ENCODE results near the gene CLCN1. TPM values are rescaled to one million over a fixed set of nuclear protein-coding genes. Genes with fewer than 3 reads are reported as not detected.

The CLCN1 gene
- total RNA-seq, 2 experiments from 2014 or later: not detected

DNA sequence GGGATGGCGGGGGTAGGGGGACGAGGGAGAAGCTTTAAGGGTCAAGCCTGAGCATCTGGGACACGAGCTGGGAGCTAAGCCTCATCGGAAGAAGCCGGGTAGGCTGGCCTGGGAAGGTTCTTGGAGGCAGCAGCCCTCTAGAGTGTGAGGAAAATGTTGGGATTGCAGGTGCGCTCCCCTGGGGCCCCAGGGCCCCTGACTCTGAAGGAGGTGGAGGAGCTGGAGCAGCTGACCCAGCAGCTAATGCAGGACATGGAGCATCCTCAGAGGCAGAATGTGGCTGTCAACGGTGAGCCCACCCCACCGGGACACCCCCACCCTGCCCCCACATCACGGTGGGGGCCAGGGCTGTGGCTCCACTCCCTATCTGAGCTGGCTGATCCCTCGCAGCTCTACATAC lies 72.1 kb downstream of the CLCN1 start:
- no peak overlapping the region for H3K27ac ChIP-seq (ENCODE audit: low read depth, low read length, poor library complexity, severe bottlenecking)
- no peaks in the 10 kb centered on the region for H3K9me2 ChIP-seq (ENCODE audit: insufficient read depth, low read length)
- no peak overlapping the region for H2AFZ ChIP-seq (ENCODE audit: low read length)
- intact Hi-C loops (cut with micrococcal nuclease; ENCODE audit: unreplicated experiment): no loop called here
- H3K79me2 ChIP-seq (ENCODE audit: insufficient read depth, low read depth, low read length): no peaks in the 10 kb centered on the region
- ChIA-PET CTCF (ENCODE audit: unreplicated experiment) (interaction anchor here (0.5 kb wide), 1 partner anchor 519 kb away, joined by 3 read pairs; no protein-coding TSS in a partner anchor), POLR2A (no interaction called here)
- DNase-seq (ENCODE audit: low spot score): no peak
- TF ChIP-seq, protein P1, sequence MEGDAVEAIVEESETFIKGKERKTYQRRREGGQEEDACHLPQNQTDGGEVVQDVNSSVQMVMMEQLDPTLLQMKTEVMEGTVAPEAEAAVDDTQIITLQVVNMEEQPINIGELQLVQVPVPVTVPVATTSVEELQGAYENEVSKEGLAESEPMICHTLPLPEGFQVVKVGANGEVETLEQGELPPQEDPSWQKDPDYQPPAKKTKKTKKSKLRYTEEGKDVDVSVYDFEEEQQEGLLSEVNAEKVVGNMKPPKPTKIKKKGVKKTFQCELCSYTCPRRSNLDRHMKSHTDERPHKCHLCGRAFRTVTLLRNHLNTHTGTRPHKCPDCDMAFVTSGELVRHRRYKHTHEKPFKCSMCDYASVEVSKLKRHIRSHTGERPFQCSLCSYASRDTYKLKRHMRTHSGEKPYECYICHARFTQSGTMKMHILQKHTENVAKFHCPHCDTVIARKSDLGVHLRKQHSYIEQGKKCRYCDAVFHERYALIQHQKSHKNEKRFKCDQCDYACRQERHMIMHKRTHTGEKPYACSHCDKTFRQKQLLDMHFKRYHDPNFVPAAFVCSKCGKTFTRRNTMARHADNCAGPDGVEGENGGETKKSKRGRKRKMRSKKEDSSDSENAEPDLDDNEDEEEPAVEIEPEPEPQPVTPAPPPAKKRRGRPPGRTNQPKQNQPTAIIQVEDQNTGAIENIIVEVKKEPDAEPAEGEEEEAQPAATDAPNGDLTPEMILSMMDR (conservative IDR thresholded peaks at IDR 0.05; ENCODE audit: low read length): no peak
- TF ChIP-seq EZH2phosphoT487 (IDR thresholded peaks at IDR 0.05; ENCODE audit: borderline replicate concordance, low read depth, low read length): no peak
- no peaks in the 10 kb centered on the region for H3K4me1 ChIP-seq (ENCODE audit: insufficient read depth, low read length, poor library complexity, severe bottlenecking)
- H3K4me2 ChIP-seq (ENCODE audit: low read length): no peak overlapping the region
- no peaks in the 10 kb centered on the region for H3K9me3 ChIP-seq (ENCODE audit: low read length)
- H4K20me1 ChIP-seq (ENCODE audit: insufficient read depth, low read length): no peaks in the 10 kb centered on the region
- no peak overlapping the region for H3K4me3 ChIP-seq (ENCODE audit: low read depth, low read length, poor library complexity, severe bottlenecking)
- no TSS peak for BruUV-seq (replicated peaks)
- no peaks in the 10 kb centered on the region for H3K36me3 ChIP-seq (ENCODE audit: insufficient read depth, low read length)

DNA sequence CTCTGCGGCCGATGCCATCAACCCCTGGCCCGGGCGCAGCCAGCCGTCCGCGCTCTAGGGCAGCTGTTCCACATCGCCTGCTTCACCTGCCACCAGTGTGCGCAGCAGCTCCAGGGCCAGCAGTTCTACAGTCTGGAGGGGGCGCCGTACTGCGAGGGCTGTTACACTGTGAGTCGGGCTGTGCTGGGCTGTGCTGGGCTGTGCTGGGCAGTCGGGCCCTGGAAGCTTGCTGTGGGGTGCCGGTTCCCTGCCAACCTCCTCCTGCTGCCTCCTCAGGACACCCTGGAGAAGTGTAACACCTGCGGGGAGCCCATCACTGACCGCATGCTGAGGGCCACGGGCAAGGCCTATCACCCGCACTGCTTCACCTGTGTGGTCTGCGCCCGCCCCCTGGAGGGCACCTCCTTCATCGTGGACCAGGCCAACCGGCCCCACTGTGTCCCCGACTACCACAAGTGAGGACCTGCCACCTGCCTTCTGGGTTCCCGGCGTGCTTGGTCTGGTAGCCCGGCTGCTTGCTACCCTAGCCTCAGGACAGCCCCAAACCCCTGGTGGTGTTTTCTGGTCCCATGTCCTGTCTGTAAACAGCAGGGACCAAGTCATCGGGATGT lies 72.7 kb downstream of the CLCN1 start:
- intact Hi-C loops (cut with micrococcal nuclease; ENCODE audit: unreplicated experiment): no loop called here
- CTCF ChIA-PET (ENCODE audit: unreplicated experiment): no interaction called here
- no peak overlapping the region for H2AFZ ChIP-seq (ENCODE audit: low read length)
- DNase-seq (ENCODE audit: low spot score): no peak
- no peak overlapping the region for H3K27ac ChIP-seq (ENCODE audit: low read depth, low read length, poor library complexity, severe bottlenecking)
- BruUV-seq (replicated peaks): no TSS peak
- H3K4me3 ChIP-seq (ENCODE audit: low read depth, low read length, poor library complexity, severe bottlenecking): no peak overlapping the region
- TF ChIP-seq EZH2phosphoT487 (IDR thresholded peaks at IDR 0.05; ENCODE audit: borderline replicate concordance, low read depth, low read length): no peak
- TF ChIP-seq, protein P1 (conservative IDR thresholded peaks at IDR 0.05; ENCODE audit: low read length): no peak
- POLR2A ChIA-PET: no interaction called here
- H3K79me2 ChIP-seq (ENCODE audit: insufficient read depth, low read depth, low read length): no peaks in the 10 kb centered on the region
- no peaks in the 10 kb centered on the region for H4K20me1 ChIP-seq (ENCODE audit: insufficient read depth, low read length)
- H3K4me1 ChIP-seq (ENCODE audit: insufficient read depth, low read length, poor library complexity, severe bottlenecking): no peaks in the 10 kb centered on the region
- H3K36me3 ChIP-seq (ENCODE audit: insufficient read depth, low read length): no peaks in the 10 kb centered on the region
- H3K9me2 ChIP-seq (ENCODE audit: insufficient read depth, low read length): no peaks in the 10 kb centered on the region
- H3K4me2 ChIP-seq (ENCODE audit: low read length): no peak overlapping the region
- no peaks in the 10 kb centered on the region for H3K9me3 ChIP-seq (ENCODE audit: low read length)

DNA sequence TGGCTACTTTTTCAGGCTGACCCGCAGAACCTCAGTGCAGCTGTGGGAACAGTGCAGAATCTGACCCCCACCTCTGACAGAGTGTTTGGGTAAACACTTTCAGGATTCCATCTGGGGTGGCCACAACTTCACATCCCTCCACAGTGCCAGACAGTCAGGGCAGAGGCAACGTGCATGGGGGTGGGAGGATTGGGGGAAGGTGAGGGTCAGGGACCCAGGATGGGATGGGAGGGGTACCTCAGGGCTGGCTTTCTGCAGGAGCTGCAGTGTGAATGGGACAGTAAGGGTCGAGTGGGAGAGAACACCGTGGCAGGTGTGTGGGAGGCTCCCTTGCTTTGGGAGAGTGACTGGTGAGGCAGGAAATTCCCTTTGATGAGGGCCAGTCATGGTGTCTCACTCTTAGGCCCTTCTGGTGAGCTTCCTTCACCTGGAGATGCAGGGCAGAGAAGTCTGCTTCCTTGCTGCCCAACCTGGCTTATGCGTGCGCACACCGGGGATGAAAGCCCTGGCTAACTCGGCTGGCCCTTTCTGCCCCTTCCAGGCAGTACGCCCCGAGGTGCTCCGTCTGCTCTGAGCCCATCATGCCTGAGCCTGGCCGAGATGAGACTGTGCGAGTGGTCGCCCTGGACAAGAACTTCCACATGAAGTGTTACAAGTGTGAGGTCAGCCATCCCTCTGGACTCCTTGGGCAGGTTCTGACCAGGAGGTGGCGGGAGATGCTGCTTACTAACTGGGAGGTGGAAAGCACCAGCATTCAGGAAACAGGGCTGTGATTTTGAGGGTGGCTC lies 73.6 kb downstream of the CLCN1 start:
- H3K9me3 ChIP-seq (ENCODE audit: low read length): no peaks in the 10 kb centered on the region
- intact Hi-C loops (cut with micrococcal nuclease; ENCODE audit: unreplicated experiment): no loop called here
- no TSS peak for BruUV-seq (replicated peaks)
- H3K4me3 ChIP-seq (ENCODE audit: low read depth, low read length, poor library complexity, severe bottlenecking): no peak overlapping the region
- H4K20me1 ChIP-seq (ENCODE audit: insufficient read depth, low read length): no peaks in the 10 kb centered on the region
- no peak overlapping the region for H3K27ac ChIP-seq (ENCODE audit: low read depth, low read length, poor library complexity, severe bottlenecking)
- no peaks in the 10 kb centered on the region for H3K79me2 ChIP-seq (ENCODE audit: insufficient read depth, low read depth, low read length)
- no peak for DNase-seq (ENCODE audit: low spot score)
- CTCF ChIA-PET (ENCODE audit: unreplicated experiment): no interaction called here
- H3K4me2 ChIP-seq (ENCODE audit: low read length): no peak overlapping the region
- no peaks in the 10 kb centered on the region for H3K36me3 ChIP-seq (ENCODE audit: insufficient read depth, low read length)
- H3K9me2 ChIP-seq (ENCODE audit: insufficient read depth, low read length): no peaks in the 10 kb centered on the region
- POLR2A ChIA-PET: no interaction called here
- H2AFZ ChIP-seq (ENCODE audit: low read length): no peak overlapping the region
- TF ChIP-seq, protein P1 (conservative IDR thresholded peaks at IDR 0.05; ENCODE audit: low read length): no peak
- TF ChIP-seq EZH2phosphoT487 (IDR thresholded peaks at IDR 0.05; ENCODE audit: borderline replicate concordance, low read depth, low read length): no peak
- H3K4me1 ChIP-seq (ENCODE audit: insufficient read depth, low read length, poor library complexity, severe bottlenecking): no peaks in the 10 kb centered on the region

All from OCI-LY7 (cell line).